ENCODE data around the gene SNX27. TPM values are rescaled to one million over a fixed set of nuclear protein-coding genes. Genes with fewer than 3 reads are reported as not detected.
A peak's percentile ranks its signal among the peaks of the same experiment; 100 is the strongest.

SNX27 gene
- total RNA-seq, 3 donors from 2014 or later (not counting 1 experiment from before 2014, with no cell fraction given), result 17.8 to 25.0 (median 23.7) TPM

DNA sequence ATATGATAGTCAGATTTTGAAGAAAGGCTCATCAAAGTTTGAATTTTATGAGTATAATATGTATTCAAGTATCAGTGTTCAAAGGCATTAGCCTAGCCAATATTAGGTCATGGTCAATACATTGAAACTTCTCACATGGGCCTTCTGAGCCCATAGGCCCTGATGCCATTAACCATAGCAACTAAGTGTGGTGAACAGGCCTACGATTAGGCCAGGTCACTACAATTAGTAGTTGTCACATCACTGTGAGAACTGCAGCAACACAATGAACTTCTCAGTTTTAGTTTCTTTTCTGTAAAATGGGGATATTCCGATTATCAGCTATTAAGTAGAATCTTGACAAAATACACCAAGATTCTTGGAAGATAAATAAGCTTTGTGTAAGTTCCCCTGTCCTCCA, 74.7 kb downstream of the SNX27 start:
- Mint-ChIP-seq H3K36me3 (no peaks in the 10 kb centered on the region), H3K27me3 (ENCODE audit: low read depth in 2 of 2) (no peaks in the 10 kb centered on the region), H3K4me1 (no peaks in the 10 kb centered on the region), H3K4me3 (no peak overlapping the region), H3K9me3 (no peaks in the 10 kb centered on the region), H3K27ac (no peak overlapping the region)
- TF ChIP-seq, protein P1, sequence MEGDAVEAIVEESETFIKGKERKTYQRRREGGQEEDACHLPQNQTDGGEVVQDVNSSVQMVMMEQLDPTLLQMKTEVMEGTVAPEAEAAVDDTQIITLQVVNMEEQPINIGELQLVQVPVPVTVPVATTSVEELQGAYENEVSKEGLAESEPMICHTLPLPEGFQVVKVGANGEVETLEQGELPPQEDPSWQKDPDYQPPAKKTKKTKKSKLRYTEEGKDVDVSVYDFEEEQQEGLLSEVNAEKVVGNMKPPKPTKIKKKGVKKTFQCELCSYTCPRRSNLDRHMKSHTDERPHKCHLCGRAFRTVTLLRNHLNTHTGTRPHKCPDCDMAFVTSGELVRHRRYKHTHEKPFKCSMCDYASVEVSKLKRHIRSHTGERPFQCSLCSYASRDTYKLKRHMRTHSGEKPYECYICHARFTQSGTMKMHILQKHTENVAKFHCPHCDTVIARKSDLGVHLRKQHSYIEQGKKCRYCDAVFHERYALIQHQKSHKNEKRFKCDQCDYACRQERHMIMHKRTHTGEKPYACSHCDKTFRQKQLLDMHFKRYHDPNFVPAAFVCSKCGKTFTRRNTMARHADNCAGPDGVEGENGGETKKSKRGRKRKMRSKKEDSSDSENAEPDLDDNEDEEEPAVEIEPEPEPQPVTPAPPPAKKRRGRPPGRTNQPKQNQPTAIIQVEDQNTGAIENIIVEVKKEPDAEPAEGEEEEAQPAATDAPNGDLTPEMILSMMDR (IDR thresholded peaks at IDR 0.05), result no peak
- H3K27me3 ChIP-seq (ENCODE audit: control insufficient read depth, insufficient read depth, low read length), result no peaks in the 10 kb centered on the region
- no peaks in the 10 kb centered on the region for H3K4me1 ChIP-seq (ENCODE audit: control insufficient read depth, insufficient read depth, low read length)
- WGBS (ENCODE audit: insufficient coverage), result 94% methylated on average over 2 of the region's 2 CpGs
- H3K36me3 ChIP-seq (ENCODE audit: control insufficient read depth, insufficient read depth, low read length), result peaks cover 22% of the 10 kb centered on the region
- no peak for ATAC-seq
- intact Hi-C loops (cut with micrococcal nuclease), result no loop called here
- H3K9me3 ChIP-seq (ENCODE audit: control insufficient read depth, insufficient read depth, low read length), result no peaks in the 10 kb centered on the region
- no peak overlapping the region for H3K4me3 ChIP-seq (ENCODE audit: low read length)
- H3K27ac ChIP-seq (ENCODE audit: low read length), result no peak overlapping the region
- DNase-seq, result no peak

DNA sequence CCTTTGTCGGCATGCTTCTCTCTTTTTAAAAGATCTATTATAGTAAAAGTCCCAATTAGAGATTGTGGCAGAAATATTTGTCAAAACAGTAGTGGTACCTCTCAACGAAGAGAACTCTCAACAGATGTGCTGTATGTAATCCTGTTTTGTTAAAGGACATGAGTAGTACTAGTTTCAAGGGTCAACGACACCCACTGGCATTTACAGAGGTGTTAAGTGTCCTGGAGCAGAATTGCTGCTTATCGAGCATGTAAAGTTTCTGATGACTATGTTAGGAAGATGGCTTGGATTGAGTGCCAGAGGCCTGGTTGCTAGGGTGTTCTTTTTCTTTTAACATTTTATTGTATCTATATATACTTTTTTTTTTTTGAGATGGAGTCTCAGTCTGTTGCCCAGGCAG, 77.6 kb downstream of the SNX27 start:
- H3K27ac Mint-ChIP-seq, result no peak overlapping the region
- WGBS (ENCODE audit: insufficient coverage), result 87% methylated on average over 3 of the region's 4 CpGs
- Histone ChIP-seq H3K36me3 (ENCODE audit: control insufficient read depth, insufficient read depth, low read length) (peaks cover 36% of the 10 kb centered on the region), H3K4me3 (ENCODE audit: low read length) (no peak overlapping the region), H3K9me3 (ENCODE audit: control insufficient read depth, insufficient read depth, low read length) (no peaks in the 10 kb centered on the region), H3K27ac (ENCODE audit: low read length) (no peak overlapping the region), H3K27me3 (ENCODE audit: control insufficient read depth, insufficient read depth, low read length) (no peaks in the 10 kb centered on the region), H3K4me1 (ENCODE audit: control insufficient read depth, insufficient read depth, low read length) (peaks cover 4% of the 10 kb centered on the region)
- no peak for ATAC-seq
- intact Hi-C loops (cut with micrococcal nuclease), result no loop called here
- no peak for DNase-seq
- no peaks in the 10 kb centered on the region for H3K27me3 Mint-ChIP-seq (ENCODE audit: low read depth in 2 of 2)
- no peaks in the 10 kb centered on the region for H3K9me3 Mint-ChIP-seq
- peaks cover 21% of the 10 kb centered on the region for H3K36me3 Mint-ChIP-seq
- H3K4me1 Mint-ChIP-seq, result no peaks in the 10 kb centered on the region
- H3K4me3 Mint-ChIP-seq, result no peak overlapping the region
- TF ChIP-seq, protein P1 (IDR thresholded peaks at IDR 0.05), result no peak

DNA sequence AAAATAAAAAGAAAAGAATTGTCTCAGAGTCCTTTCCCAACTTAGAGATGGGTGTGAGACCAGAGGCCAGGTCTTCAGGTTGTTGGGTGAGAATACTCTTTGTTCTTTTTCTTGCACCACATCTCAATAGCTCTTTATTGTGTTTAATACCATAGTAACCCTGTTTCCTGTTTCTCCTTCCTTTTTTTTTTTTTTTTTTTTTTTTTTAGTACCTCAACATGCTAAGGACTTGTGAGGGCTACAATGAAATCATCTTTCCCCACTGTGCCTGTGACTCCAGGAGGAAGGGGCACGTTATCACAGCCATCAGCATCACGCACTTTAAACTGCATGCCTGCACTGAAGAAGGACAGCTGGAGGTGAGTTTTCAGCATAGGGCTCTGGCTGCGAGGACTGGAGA, 80.4 kb downstream of the SNX27 start:
- Mint-ChIP-seq H3K36me3 (peaks cover 22% of the 10 kb centered on the region), H3K9me3 (no peaks in the 10 kb centered on the region), H3K4me1 (no peaks in the 10 kb centered on the region), H3K27ac (no peak overlapping the region), H3K27me3 (ENCODE audit: low read depth in 2 of 2) (no peaks in the 10 kb centered on the region), H3K4me3 (no peak overlapping the region)
- ATAC-seq, result no peak
- H3K36me3 ChIP-seq (ENCODE audit: control insufficient read depth, insufficient read depth, low read length), result peaks cover 35% of the 10 kb centered on the region
- TF ChIP-seq, protein P1 (IDR thresholded peaks at IDR 0.05), result no peak
- WGBS (ENCODE audit: insufficient coverage), result 89% methylated on average over 3 of the region's 3 CpGs
- no peaks in the 10 kb centered on the region for H3K27me3 ChIP-seq (ENCODE audit: control insufficient read depth, insufficient read depth, low read length)
- no peak overlapping the region for H3K4me3 ChIP-seq (ENCODE audit: low read length)
- no peak overlapping the region for H3K27ac ChIP-seq (ENCODE audit: low read length)
- DNase-seq, result no peak
- no peaks in the 10 kb centered on the region for H3K9me3 ChIP-seq (ENCODE audit: control insufficient read depth, insufficient read depth, low read length)
- intact Hi-C loops (cut with micrococcal nuclease), result no loop called here
- peaks cover 4% of the 10 kb centered on the region for H3K4me1 ChIP-seq (ENCODE audit: control insufficient read depth, insufficient read depth, low read length)

DNA sequence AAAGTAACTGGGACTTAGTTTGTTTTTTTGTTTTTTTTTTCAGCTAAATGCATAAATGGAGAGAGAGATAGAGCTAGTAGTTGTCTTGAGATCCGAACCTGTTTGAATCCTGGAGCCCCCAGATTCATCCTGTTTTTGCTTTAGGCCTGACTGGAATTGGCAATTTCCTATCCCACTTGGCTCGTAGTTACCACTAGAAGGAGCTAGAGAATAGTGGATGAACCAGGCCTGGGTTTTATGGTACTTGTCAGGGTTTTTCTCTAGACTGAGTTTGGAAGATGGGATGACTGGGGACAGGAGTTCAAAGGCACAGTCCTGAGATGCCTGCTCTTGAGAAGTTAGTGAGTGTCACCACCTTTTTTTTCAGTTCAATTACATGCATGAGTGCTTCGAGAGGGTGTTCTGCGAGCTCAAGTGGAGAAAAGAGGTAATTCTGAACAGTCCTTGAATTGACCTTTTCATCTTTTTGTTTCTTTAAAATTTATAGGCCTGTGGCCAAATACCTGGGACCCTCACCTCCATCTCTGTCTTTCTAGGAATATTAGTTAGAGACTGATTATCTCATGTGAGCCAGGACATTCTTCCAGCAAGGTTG, 81.3 kb downstream of the SNX27 start:
- WGBS (ENCODE audit: insufficient coverage), result 96% methylated on average over 4 of the region's 4 CpGs
- peak in 1 of 2 donors; percentile 19 for DNase-seq
- no peaks in the 10 kb centered on the region for H3K9me3 Mint-ChIP-seq
- TF ChIP-seq, protein P1 (IDR thresholded peaks at IDR 0.05), result no peak
- Histone ChIP-seq H3K27ac (ENCODE audit: low read length) (no peak overlapping the region), H3K4me3 (ENCODE audit: low read length) (no peak overlapping the region), H3K4me1 (ENCODE audit: control insufficient read depth, insufficient read depth, low read length) (peaks cover 4% of the 10 kb centered on the region), H3K36me3 (ENCODE audit: control insufficient read depth, insufficient read depth, low read length) (peaks cover 40% of the 10 kb centered on the region), H3K27me3 (ENCODE audit: control insufficient read depth, insufficient read depth, low read length) (no peaks in the 10 kb centered on the region), H3K9me3 (ENCODE audit: control insufficient read depth, insufficient read depth, low read length) (no peaks in the 10 kb centered on the region)
- H3K27me3 Mint-ChIP-seq (ENCODE audit: low read depth in 2 of 2), result no peaks in the 10 kb centered on the region
- H3K4me3 Mint-ChIP-seq, result no peak overlapping the region
- H3K36me3 Mint-ChIP-seq, result peaks cover 22% of the 10 kb centered on the region
- H3K4me1 Mint-ChIP-seq, result no peaks in the 10 kb centered on the region
- ATAC-seq, result no peak
- intact Hi-C loops (cut with micrococcal nuclease), result no loop called here
- H3K27ac Mint-ChIP-seq, result no peak overlapping the region

Data from natural killer cell (primary cell).